BJ (cell line): ENCODE measurements around the gene TTC23. TPM values are rescaled to one million over a fixed set of nuclear protein-coding genes. Genes with fewer than 3 reads are reported as not detected.

Experiments used
- CTCF ChIA-PET: fragments of 350-600 bp; formaldehyde crosslinking; extraction: SDS; loops from one replicate; lab custom pipeline; 2021; ENCODE audit warnings: antibody characterized with exemption, inconsistent platforms; lab: Yijun Ruan, JAX
- POLR2A ChIA-PET: fragments of 300-600 bp; sonication (Branson Sonifier 250); formaldehyde crosslinking; extraction: SDS; loops from one replicate; lab custom pipeline; 2021; ENCODE audit warnings: antibody characterized with exemption; lab: Charles Lee
- DNase-seq: peaks from one replicate; pipeline ENCODE4 v3.0.0-alpha.2; 2011; ENCODE audit warnings: low read depth
- H3K27me3 ChIP-seq: 2 replicates; pipeline ENCODE4 v1.6.0; 2011; ENCODE audit warnings: low read length; ENCODE audit not compliant: control insufficient read depth, insufficient read depth
- H3K36me3 ChIP-seq: 2 replicates; pipeline ENCODE4 v1.5.1; 2011; ENCODE audit warnings: low read length; ENCODE audit not compliant: control insufficient read depth, insufficient read depth
- H3K4me3 ChIP-seq: 2 replicates; pipeline ENCODE4 v1.5.1; 2011; ENCODE audit warnings: low read depth, mild to moderate bottlenecking, control low read depth, low read length
- CTCF ChIP-seq: IDR thresholded peaks from 2 replicates; pipeline ENCODE4 v1.5.1; 2011; ENCODE audit warnings: low read depth, mild to moderate bottlenecking, control low read depth, inconsistent platforms, low read length, moderate library complexity; ENCODE audit not compliant: insufficient read depth
- polyA plus RNA-seq: library from polyadenylated mRNA; depleted of rRNA; stranded (reverse); fragments of >200 nt; gene quantifications from 2 replicates; pipeline ENCODE4 v1.2.3, GENCODE V29; 2011

Gene TTC23
- polyA plus RNA-seq, 1 experiment, result 3.6 TPM

- H3K27me3 ChIP-seq, result peaks cover 11% of the 10 kb centered on the region
- no peaks in the 10 kb centered on the region for H3K36me3 ChIP-seq
- no peak overlapping the region for H3K4me3 ChIP-seq
- CTCF ChIA-PET, result interaction anchor here (1.2 to 7.4 kb wide), 4 partner anchors 21 to 579 kb away, joined by 3 to 142 read pairs (median 4); no protein-coding TSS in a partner anchor
- no peak for TF ChIP-seq CTCF
- POLR2A ChIA-PET, result no interaction called here
- DNase-seq, result no peak
Measured at GRCh38 chr15:99097441-99098410, 151.7 kb downstream of the TTC23 start.

- peaks cover 7% of the 10 kb centered on the region; the same call in 1 of the 2 replicates for H3K27me3 ChIP-seq
- H3K4me3 ChIP-seq, result no peak overlapping the region
- no peak for DNase-seq
- no peak for TF ChIP-seq CTCF
- POLR2A ChIA-PET, result no interaction called here
- CTCF ChIA-PET, result interaction anchor here (1.2 to 7.4 kb wide), 2 partner anchors 9 to 115 kb away, joined by 5 to 142 read pairs; partner anchors contain the start of gene SYNM
- no peaks in the 10 kb centered on the region for H3K36me3 ChIP-seq
Measured at GRCh38 chr15:99096894-99097426, 152.4 kb downstream of the TTC23 start.

- no peak for DNase-seq
- no peak for TF ChIP-seq CTCF
- CTCF ChIA-PET, result interaction anchor here (1.1 to 1.2 kb wide), 3 partner anchors 9 to 118 kb away, joined by 3 to 5 read pairs (median 4); partner anchors contain the start of gene SYNM
- H3K4me3 ChIP-seq, result no peak overlapping the region
- no peaks in the 10 kb centered on the region for H3K36me3 ChIP-seq
- POLR2A ChIA-PET, result no interaction called here
- peaks cover 7% of the 10 kb centered on the region; the same call in 1 of the 2 replicates for H3K27me3 ChIP-seq
Measured at GRCh38 chr15:99096173-99096893, 153.0 kb downstream of the TTC23 start.

GRCh38 chr15:99095626-99096025, 153.8 kb downstream of the TTC23 start:
- Histone ChIP-seq H3K36me3 (no peaks in the 10 kb centered on the region), H3K27me3 (peaks cover 7% of the 10 kb centered on the region; the same call in 1 of the 2 replicates), H3K4me3 (no peak overlapping the region)
- DNase-seq, result no peak
- no peak for TF ChIP-seq CTCF
- CTCF ChIA-PET, result interaction anchor here (1.1 to 1.2 kb wide), 3 partner anchors 10 to 118 kb away, joined by 3 to 5 read pairs (median 4); partner anchors contain the start of gene SYNM
- POLR2A ChIA-PET, result no interaction called here
